ENCODE data around the gene CLCN6. TPM values are rescaled to one million over a fixed set of nuclear protein-coding genes. Genes with fewer than 3 reads are reported as not detected.

Gene CLCN6
- total RNA-seq, 1 donor from 2014 or later, result 6.6 TPM

GRCh38 chr1:11768821-11769220 is 37.2 kb upstream of the CLCN6 start:
- TF ChIP-seq, protein P1, sequence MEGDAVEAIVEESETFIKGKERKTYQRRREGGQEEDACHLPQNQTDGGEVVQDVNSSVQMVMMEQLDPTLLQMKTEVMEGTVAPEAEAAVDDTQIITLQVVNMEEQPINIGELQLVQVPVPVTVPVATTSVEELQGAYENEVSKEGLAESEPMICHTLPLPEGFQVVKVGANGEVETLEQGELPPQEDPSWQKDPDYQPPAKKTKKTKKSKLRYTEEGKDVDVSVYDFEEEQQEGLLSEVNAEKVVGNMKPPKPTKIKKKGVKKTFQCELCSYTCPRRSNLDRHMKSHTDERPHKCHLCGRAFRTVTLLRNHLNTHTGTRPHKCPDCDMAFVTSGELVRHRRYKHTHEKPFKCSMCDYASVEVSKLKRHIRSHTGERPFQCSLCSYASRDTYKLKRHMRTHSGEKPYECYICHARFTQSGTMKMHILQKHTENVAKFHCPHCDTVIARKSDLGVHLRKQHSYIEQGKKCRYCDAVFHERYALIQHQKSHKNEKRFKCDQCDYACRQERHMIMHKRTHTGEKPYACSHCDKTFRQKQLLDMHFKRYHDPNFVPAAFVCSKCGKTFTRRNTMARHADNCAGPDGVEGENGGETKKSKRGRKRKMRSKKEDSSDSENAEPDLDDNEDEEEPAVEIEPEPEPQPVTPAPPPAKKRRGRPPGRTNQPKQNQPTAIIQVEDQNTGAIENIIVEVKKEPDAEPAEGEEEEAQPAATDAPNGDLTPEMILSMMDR (IDR thresholded peaks at IDR 0.05; ENCODE audit: insufficient read depth, low read length, severe bottlenecking), result no peak
- Histone ChIP-seq H3K4me3 (ENCODE audit: low read depth, low read length) (no peak overlapping the region), H3K36me3 (ENCODE audit: control insufficient read depth, insufficient read depth, low read length) (no peaks in the 10 kb centered on the region), H3K27me3 (ENCODE audit: control insufficient read depth, insufficient read depth, low read length) (no peaks in the 10 kb centered on the region)
- DNase-seq (ENCODE audit: low read depth) (no peak), FAIRE-seq (no peak)

DNA sequence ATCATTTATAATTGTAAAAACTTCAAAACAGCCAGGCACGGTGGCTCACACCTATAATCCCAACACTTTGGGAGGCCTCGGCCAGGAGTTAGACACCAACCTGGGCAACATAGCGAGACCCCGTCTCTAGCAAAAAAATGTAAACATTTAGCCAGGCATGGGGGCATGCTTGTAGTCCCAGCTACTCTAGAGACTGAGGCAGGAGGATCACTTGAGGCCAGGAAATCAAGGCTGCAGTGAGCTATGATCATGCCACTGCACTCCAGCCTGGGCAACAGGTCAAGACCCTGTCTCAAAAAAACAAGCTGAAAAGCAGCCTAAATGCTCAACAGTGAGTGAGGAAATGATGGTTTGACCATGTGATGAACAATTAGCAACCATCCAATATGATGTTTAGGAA is 36.7 kb upstream of the CLCN6 start:
- DNase-seq (ENCODE audit: low read depth), result no peak

GRCh38 chr1:11770011-11770410 is 36.0 kb upstream of the CLCN6 start:
- Histone ChIP-seq H3K27me3 (ENCODE audit: control insufficient read depth, insufficient read depth, low read length) (no peaks in the 10 kb centered on the region), H3K36me3 (ENCODE audit: control insufficient read depth, insufficient read depth, low read length) (no peaks in the 10 kb centered on the region), H3K4me3 (ENCODE audit: low read depth, low read length) (no peak overlapping the region)
- FAIRE-seq (no peak), DNase-seq (ENCODE audit: low read depth) (no peak)
- TF ChIP-seq, protein P1 (IDR thresholded peaks at IDR 0.05; ENCODE audit: insufficient read depth, low read length, severe bottlenecking), result no peak

More for the DNA sequence above, 36.7 kb upstream of the CLCN6 start:
- Histone ChIP-seq H3K4me3 (ENCODE audit: low read depth, low read length) (no peak overlapping the region), H3K27me3 (ENCODE audit: control insufficient read depth, insufficient read depth, low read length) (no peaks in the 10 kb centered on the region), H3K36me3 (ENCODE audit: control insufficient read depth, insufficient read depth, low read length) (no peaks in the 10 kb centered on the region)
- no peak for FAIRE-seq
- TF ChIP-seq, protein P1 (IDR thresholded peaks at IDR 0.05; ENCODE audit: insufficient read depth, low read length, severe bottlenecking), result no peak

GRCh38 chr1:11771481-11772043 is 34.4 kb upstream of the CLCN6 start:
- Histone ChIP-seq H3K36me3 (ENCODE audit: control insufficient read depth, insufficient read depth, low read length) (no peaks in the 10 kb centered on the region), H3K4me3 (ENCODE audit: low read depth, low read length) (no peak overlapping the region), H3K27me3 (ENCODE audit: control insufficient read depth, insufficient read depth, low read length) (no peaks in the 10 kb centered on the region)
- DNase-seq (ENCODE audit: low read depth) (no peak), FAIRE-seq (no peak)
- TF ChIP-seq, protein P1 (IDR thresholded peaks at IDR 0.05; ENCODE audit: insufficient read depth, low read length, severe bottlenecking), result no peak

GRCh38 chr1:11772458-11772857 is 33.5 kb upstream of the CLCN6 start:
- no peaks in the 10 kb centered on the region for H3K36me3 ChIP-seq (ENCODE audit: control insufficient read depth, insufficient read depth, low read length)
- no peaks in the 10 kb centered on the region for H3K27me3 ChIP-seq (ENCODE audit: control insufficient read depth, insufficient read depth, low read length)
- DNase-seq (ENCODE audit: low read depth), result no peak
- no peak for FAIRE-seq
- H3K4me3 ChIP-seq (ENCODE audit: low read depth, low read length), result no peak overlapping the region
- TF ChIP-seq, protein P1 (IDR thresholded peaks at IDR 0.05; ENCODE audit: insufficient read depth, low read length, severe bottlenecking), result no peak

DNA sequence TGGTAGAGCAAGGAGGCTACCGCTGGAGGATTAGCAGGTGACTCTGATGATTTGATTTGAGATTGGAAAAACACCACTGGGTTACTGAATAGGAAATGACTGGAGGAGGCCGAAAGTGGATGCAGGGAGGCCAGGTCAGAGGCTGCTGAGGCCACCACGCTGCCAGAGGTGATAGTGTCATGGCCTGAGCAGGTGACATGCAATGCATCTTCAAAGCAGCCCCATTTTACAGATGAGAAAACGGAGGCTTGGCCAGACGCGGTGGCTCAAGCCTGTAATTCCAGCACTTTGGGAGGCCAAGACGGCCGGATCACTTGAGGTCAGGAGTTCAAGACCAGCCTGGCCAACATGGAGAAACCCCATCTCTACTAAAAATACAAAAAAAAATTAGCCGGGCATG is 31.2 kb upstream of the CLCN6 start:
- Histone ChIP-seq H3K36me3 (ENCODE audit: control insufficient read depth, insufficient read depth, low read length) (no peaks in the 10 kb centered on the region), H3K27me3 (ENCODE audit: control insufficient read depth, insufficient read depth, low read length) (no peaks in the 10 kb centered on the region), H3K4me3 (ENCODE audit: low read depth, low read length) (no peak overlapping the region)
- TF ChIP-seq, protein P1 (IDR thresholded peaks at IDR 0.05; ENCODE audit: insufficient read depth, low read length, severe bottlenecking), result no peak
- FAIRE-seq (no peak), DNase-seq (ENCODE audit: low read depth) (no peak)

All from bronchial epithelial cell (primary cell).